Gastroesophageal sphincter (tissue), 3 donors: Measurements from ENCODE around the gene LPCAT1.

Source experiments
- EP300 ChIP-seq: sonication (generic); formaldehyde crosslinking; IDR thresholded peaks from one replicate; pipeline ENCODE4 v1.6.1; 2017; ENCODE audit warnings: antibody characterized with exemption, mild to moderate bottlenecking
- POLR2A ChIP-seq, 2 donors: fragments of 450-650 bp; IDR thresholded peaks; one replicate each; pipeline ENCODE4 v1.6.1; 2017; ENCODE audit warnings: antibody characterized with exemption in 2 of 2, mild to moderate bottlenecking in 2 of 2, moderate library complexity in 1 of 2
- POLR2AphosphoS5 ChIP-seq: sonication (generic); formaldehyde crosslinking; IDR thresholded peaks from one replicate; pipeline ENCODE4 v1.6.1; 2017; ENCODE audit warnings: antibody characterized with exemption
- TF ChIP-seq, protein P1 (sequence below), 4 experiments: fragments of 200-600 bp in 2 of 4; fragments of 450-650 bp in 2 of 4; sonication (generic) in 1 of 4; IDR thresholded peaks; one replicate each; pipeline ENCODE4 v1.5.1; 2017 to 2019; ENCODE audit warnings: antibody characterized with exemption in 4 of 4, mild to moderate bottlenecking in 2 of 4, moderate library complexity in 2 of 4

DNA sequence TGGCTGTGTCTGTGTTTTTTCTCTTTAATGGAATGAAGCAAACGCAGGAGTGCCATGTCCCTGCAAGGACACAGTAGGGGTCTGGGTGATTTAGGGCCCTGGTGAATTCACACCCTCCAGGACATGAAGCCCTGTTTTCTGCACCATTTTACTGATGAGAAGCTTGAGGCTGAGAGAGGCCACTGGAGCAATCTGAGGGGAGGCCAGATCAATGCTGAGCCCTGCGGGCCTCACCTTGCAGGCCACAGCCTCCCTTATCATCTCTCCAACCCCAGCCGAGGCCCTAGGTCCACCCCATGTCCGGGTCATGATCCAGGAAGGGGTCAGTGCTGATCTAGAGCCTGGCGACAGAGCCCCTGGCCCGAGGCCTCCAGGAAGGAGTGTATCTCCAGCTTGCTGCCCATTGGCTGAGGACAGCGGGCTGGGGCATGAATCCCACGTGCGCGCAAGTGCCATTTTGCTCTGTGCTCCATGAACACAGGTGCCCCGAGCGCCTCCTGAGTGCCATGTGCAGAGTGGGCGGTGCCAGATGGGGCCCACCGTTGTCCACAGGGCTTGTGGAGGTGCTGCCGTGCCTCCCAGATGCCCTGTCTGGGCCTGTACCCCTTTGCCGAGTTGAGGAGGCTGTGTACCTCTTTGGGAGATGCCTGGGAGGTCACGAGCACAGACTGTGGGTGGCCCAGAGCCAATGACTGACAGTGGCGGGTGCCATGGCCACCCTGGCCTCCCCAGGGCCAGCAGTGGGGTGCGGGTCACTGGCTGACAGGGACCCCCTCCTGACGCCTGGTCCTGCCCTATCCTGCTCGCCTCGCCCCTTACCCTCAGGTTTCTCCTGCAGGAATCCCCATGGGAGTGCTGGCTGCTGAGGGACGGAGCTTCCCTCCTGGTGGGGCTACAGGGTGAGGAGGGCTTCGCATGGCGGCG is 32.3 kb upstream of the LPCAT1 start:
- TF ChIP-seq POLR2AphosphoS5: no peak
- TF ChIP-seq, protein P1, sequence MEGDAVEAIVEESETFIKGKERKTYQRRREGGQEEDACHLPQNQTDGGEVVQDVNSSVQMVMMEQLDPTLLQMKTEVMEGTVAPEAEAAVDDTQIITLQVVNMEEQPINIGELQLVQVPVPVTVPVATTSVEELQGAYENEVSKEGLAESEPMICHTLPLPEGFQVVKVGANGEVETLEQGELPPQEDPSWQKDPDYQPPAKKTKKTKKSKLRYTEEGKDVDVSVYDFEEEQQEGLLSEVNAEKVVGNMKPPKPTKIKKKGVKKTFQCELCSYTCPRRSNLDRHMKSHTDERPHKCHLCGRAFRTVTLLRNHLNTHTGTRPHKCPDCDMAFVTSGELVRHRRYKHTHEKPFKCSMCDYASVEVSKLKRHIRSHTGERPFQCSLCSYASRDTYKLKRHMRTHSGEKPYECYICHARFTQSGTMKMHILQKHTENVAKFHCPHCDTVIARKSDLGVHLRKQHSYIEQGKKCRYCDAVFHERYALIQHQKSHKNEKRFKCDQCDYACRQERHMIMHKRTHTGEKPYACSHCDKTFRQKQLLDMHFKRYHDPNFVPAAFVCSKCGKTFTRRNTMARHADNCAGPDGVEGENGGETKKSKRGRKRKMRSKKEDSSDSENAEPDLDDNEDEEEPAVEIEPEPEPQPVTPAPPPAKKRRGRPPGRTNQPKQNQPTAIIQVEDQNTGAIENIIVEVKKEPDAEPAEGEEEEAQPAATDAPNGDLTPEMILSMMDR (IDR thresholded peaks at IDR 0.05): no peak
- no peak for TF ChIP-seq POLR2A (IDR thresholded peaks at IDR 0.05)
- TF ChIP-seq EP300: no peak
